H1 (cell line): Measurements from ENCODE around the gene FBXO17. TPM values are rescaled to one million over a fixed set of nuclear protein-coding genes. Genes with fewer than 3 reads are reported as not detected.

ENCODE experiments used
- CTCF ChIA-PET: fragments of 300-600 bp; sonication (Branson Sonifier 250); formaldehyde crosslinking; loops from one replicate; lab custom pipeline; 2021; ENCODE audit not compliant: partially characterized antibody; lab: Charles Lee
- POLR2A ChIA-PET: fragments of 300-600 bp; sonication (Branson Sonifier 250); formaldehyde crosslinking; loops from one replicate; lab custom pipeline; 2021; ENCODE audit warnings: inconsistent platforms; ENCODE audit not compliant: partially characterized antibody; lab: Charles Lee
- DNase-seq, 2 experiments: peaks; one replicate each; pipeline versions ENCODE4 v3.0.0 to v3.0.0-alpha.2; 2010 to 2022; ENCODE audit warnings: low spot score in 2 of 2, low read depth in 1 of 2, mixed read lengths in 1 of 2
- FAIRE-seq: peaks from 2 replicates; lab custom pipeline; 2011; peaks lifted over from hg19 to GRCh38; lab: Jason Lieb, UNC
- H2AFZ ChIP-seq: 2 replicates; pipeline ENCODE4 v1.8.1; 2012; ENCODE audit warnings: low read length, inconsistent platforms
- H2AK5ac ChIP-seq: 2 replicates; pipeline ENCODE4 v1.6.1; 2013; ENCODE audit warnings: low read depth, low read length
- H2BK120ac ChIP-seq: replicated peaks from 2 replicates; pipeline ENCODE3; 2013; ENCODE audit warnings: low read depth, low read length, inconsistent platforms
- H2BK12ac ChIP-seq: 2 replicates; pipeline ENCODE4 v1.6.1; 2013; ENCODE audit warnings: low read depth, low read length
- H2BK15ac ChIP-seq: 2 replicates; pipeline ENCODE4 v1.6.1; 2013; ENCODE audit warnings: low read length
- H2BK20ac ChIP-seq: 2 replicates; pipeline ENCODE4 v1.6.1; 2013; ENCODE audit warnings: low read length
- H2BK5ac ChIP-seq: 2 replicates; pipeline ENCODE4 v1.6.1; 2013; ENCODE audit warnings: low read depth, low read length
- H3K14ac ChIP-seq: 2 replicates; pipeline ENCODE4 v1.6.1; 2013; ENCODE audit warnings: inconsistent platforms; ENCODE audit not compliant: insufficient read length
- H3K18ac ChIP-seq: 2 replicates; pipeline ENCODE4 v1.6.1; 2013; ENCODE audit warnings: low read length; ENCODE audit errors: extremely low read depth
- H3K23ac ChIP-seq: 2 replicates; pipeline ENCODE4 v1.6.1; 2013; ENCODE audit warnings: inconsistent platforms; ENCODE audit not compliant: insufficient read length
- H3K23me2 ChIP-seq: 2 replicates; pipeline ENCODE4 v1.6.1; 2013; ENCODE audit warnings: low read depth, low read length
- H3K27ac ChIP-seq: 2 replicates; pipeline ENCODE4 v1.6.1; 2011; ENCODE audit warnings: low read depth, low read length, inconsistent platforms
- H3K27me3 ChIP-seq, 4 experiments: replicated peaks in 1 of 4; 1 replicate in 1 of 4; 2 replicates in 3 of 4; pipeline versions ENCODE4 v1.6.1 to v1.8.1; 2011 to 2013; ENCODE audit warnings: low read length in 3 of 4, mild to moderate bottlenecking in 3 of 4, inconsistent platforms in 2 of 4, mixed read lengths in 2 of 4, moderate library complexity in 1 of 4; ENCODE audit not compliant: control insufficient read depth in 3 of 4, insufficient read depth in 3 of 4; ENCODE audit errors: extremely low read depth in 1 of 4
- H3K36me3 ChIP-seq, 4 experiments: 2 replicates each; pipeline versions ENCODE4 v1.6.1 to v1.8.1; 2011 to 2013; ENCODE audit warnings: mild to moderate bottlenecking in 4 of 4, low read length in 3 of 4, moderate library complexity in 2 of 4, control low read depth in 1 of 4, inconsistent platforms in 1 of 4; ENCODE audit not compliant: insufficient read depth in 4 of 4, control insufficient read depth in 2 of 4
- H3K4ac ChIP-seq: replicated peaks from 2 replicates; pipeline ENCODE3; 2013; ENCODE audit warnings: low read length, low read depth, mixed read lengths, inconsistent platforms; ENCODE audit not compliant: insufficient read length
- H3K4me1 ChIP-seq, 4 experiments: replicated peaks in 1 of 4; 1 replicate in 1 of 4; 2 replicates in 3 of 4; pipeline versions ENCODE4 v1.6.1 to v1.8.1; 2011 to 2013; ENCODE audit warnings: low read length in 3 of 4, inconsistent platforms in 2 of 4, mixed read lengths in 1 of 4; ENCODE audit not compliant: insufficient read depth in 4 of 4, control insufficient read depth in 3 of 4
- H3K4me2 ChIP-seq, 2 experiments: 2 replicates each; pipeline versions ENCODE4 v1.6.1 to v1.8.1; 2011 to 2013; ENCODE audit warnings: low read depth in 2 of 2, low read length in 2 of 2, control low read depth in 1 of 2, inconsistent platforms in 1 of 2, mild to moderate bottlenecking in 1 of 2; ENCODE audit not compliant: insufficient read depth in 1 of 2
- H3K4me3 ChIP-seq, 4 experiments: fragments of 200-600, 300-600 bp in 1 of 4; sonication (generic), shearing (Covaris generic), sonication (Bioruptor Twin) in 1 of 4; 2 replicates each; pipeline versions ENCODE4 v1.5.1 to v1.8.1; 2011 to 2016; ENCODE audit warnings: low read length in 4 of 4, low read depth in 3 of 4, control low read depth in 2 of 4, inconsistent platforms in 2 of 4, mild to moderate bottlenecking in 2 of 4, mixed read lengths in 1 of 4, moderate library complexity in 1 of 4; ENCODE audit not compliant: insufficient read depth in 2 of 4; ENCODE audit errors: extremely low read depth in 1 of 4
- H3K56ac ChIP-seq: replicated peaks from 2 replicates; pipeline ENCODE3; 2013; ENCODE audit warnings: low read depth, mild to moderate bottlenecking, mixed read lengths, low read length, inconsistent platforms; ENCODE audit not compliant: insufficient read length
- H3K79me1 ChIP-seq: 2 replicates; pipeline ENCODE4 v1.6.1; 2013; ENCODE audit warnings: low read depth, low read length, control low read depth
- H3K79me2 ChIP-seq, 2 experiments: 2 replicates each; pipeline versions ENCODE4 v1.6.1 to v1.8.1; 2012 to 2013; ENCODE audit warnings: low read length in 2 of 2, mild to moderate bottlenecking in 2 of 2, inconsistent platforms in 1 of 2; ENCODE audit not compliant: insufficient read depth in 2 of 2, control insufficient read depth in 1 of 2
- H3K9ac ChIP-seq, 4 experiments: replicated peaks in 1 of 4; 1 replicate in 1 of 4; 2 replicates in 3 of 4; pipeline versions ENCODE4 v1.6.1 to v1.8.1; 2011 to 2013; ENCODE audit warnings: low read depth in 3 of 4, low read length in 3 of 4, control low read depth in 2 of 4, mild to moderate bottlenecking in 2 of 4, moderate library complexity in 2 of 4, inconsistent platforms in 1 of 4; ENCODE audit errors: extremely low read depth in 1 of 4
- H3K9me3 ChIP-seq, 2 experiments: 2 replicates each; pipeline versions ENCODE4 v1.6.1 to v1.8.1; 2012 to 2013; ENCODE audit warnings: mild to moderate bottlenecking in 2 of 2, moderate library complexity in 2 of 2, control low read depth in 1 of 2, inconsistent platforms in 1 of 2, low read depth in 1 of 2, low read length in 1 of 2, mixed read lengths in 1 of 2; ENCODE audit not compliant: insufficient read depth in 2 of 2
- H4K20me1 ChIP-seq, 2 experiments: replicated peaks in 1 of 2; 2 replicates each; pipeline versions ENCODE3 to v1.8.1; 2011 to 2013; ENCODE audit warnings: inconsistent platforms in 2 of 2, low read length in 2 of 2, mild to moderate bottlenecking in 1 of 2; ENCODE audit not compliant: insufficient read depth in 2 of 2, control insufficient read depth in 1 of 2
- H4K5ac ChIP-seq: 2 replicates; pipeline ENCODE4 v1.6.1; 2013; ENCODE audit warnings: low read length, low read depth, mixed read lengths, inconsistent platforms; ENCODE audit not compliant: insufficient read length
- H4K8ac ChIP-seq: 2 replicates; pipeline ENCODE4 v1.8.0; 2013; ENCODE audit warnings: mild to moderate bottlenecking, moderate library complexity, low read length, inconsistent platforms; ENCODE audit not compliant: insufficient read depth; ENCODE audit errors: extremely low read depth
- H4K91ac ChIP-seq: replicated peaks from 2 replicates; pipeline ENCODE3; 2013; ENCODE audit warnings: low read length, mixed read lengths, inconsistent platforms; ENCODE audit not compliant: insufficient read length
- USF2 ChIP-seq: IDR thresholded peaks from 2 replicates; pipeline ENCODE4 v1.6.1; 2011; ENCODE audit warnings: low read length, improper control_type of control experiment
- WGBS, 2 experiments: shearing (Covaris generic) in 1 of 2; methylation state at CpG; one replicate each; pipeline versions ENCODE4 v1.1.6 to v1.1.7; 2013 to 2015; ENCODE audit warnings: low lambda C conversion rate in 2 of 2, mixed read lengths in 2 of 2, inconsistent platforms in 1 of 2, low coverage in 1 of 2, missing lambda C conversion rate in 1 of 2; ENCODE audit not compliant: insufficient replicate concordance in 2 of 2, insufficient coverage in 1 of 2, insufficient read length in 1 of 2; ENCODE audit errors: extremely low coverage in 1 of 2, missing lambda C conversion rate in 1 of 2; 5-methylcytosine and 5-hydroxymethylcytosine counted together
- polyA plus RNA-seq, 7 experiments: library from polyadenylated mRNA; depleted of rRNA in 3 of 7; stranded (reverse) in 5 of 7; unstranded in 2 of 7; fragments of >200 nt in 5 of 7; fragments of 200-250 nt in 2 of 7; gene quantifications; 1 replicate in 5 of 7; 2 replicates in 1 of 7; 4 replicates in 1 of 7; pipeline versions ENCODE4 v1.2.1 to v1.2.3, GENCODE V29; 2011 to 2013; ENCODE audit warnings: missing spikeins in 2 of 7, mixed read lengths in 2 of 7
- total RNA-seq: library from RNA; stranded (reverse); fragmentation: NEBNext Ultra II Directional; extraction: Animal tissue kit (Norgen Biotek cat#: 25700); gene quantifications from 2 replicates; pipeline ENCODE4 v1.2.1, GENCODE V29; 2021

FBXO17 gene
- total and polyA plus RNA-seq, 2 of the 8 experiments (the other 6 are each of a cell fraction or from before 2014, with no cell fraction given) = 11.7 to 15.3 TPM

GRCh38 chr19:38922482-38922881 lies 53.1 kb downstream of the FBXO17 start:
- Histone ChIP-seq H2BK5ac (no peak overlapping the region), H2BK12ac (no peak overlapping the region), H3K4me3 (no peak overlapping the region), H3K4me2 (no peak overlapping the region), H3K27me3 (no peaks in the 10 kb centered on the region), H3K14ac (no peak overlapping the region), H2BK20ac (no peak overlapping the region), H4K8ac (no peak overlapping the region), H3K27ac (no peak overlapping the region), H3K36me3 (peaks cover 10 to 44% (median 25%) of the 10 kb centered on the region in 4 experiments), H3K9me3 (no peaks in the 10 kb centered on the region), H3K9ac (no peak overlapping the region), H3K23ac (no peak overlapping the region), H4K91ac (no peak overlapping the region), H3K4ac (no peak overlapping the region), H3K56ac (no peak overlapping the region), H2AK5ac (no peak overlapping the region), H3K18ac (no peak overlapping the region), H3K79me2 (peaks cover 0 to 4% of the 10 kb centered on the region in 2 experiments; a peak in 2 of 4 replicates), H3K4me1 (no peaks in the 10 kb centered on the region), H2BK120ac (no peak overlapping the region), H4K20me1 (peaks cover 0 to 11% of the 10 kb centered on the region in 2 experiments), H2AFZ (no peak overlapping the region), H3K79me1 (peaks cover 3% of the 10 kb centered on the region), H3K23me2 (peaks cover 6% of the 10 kb centered on the region; the same call in 1 of the 2 replicates), H2BK15ac (no peak overlapping the region), H4K5ac (no peak overlapping the region)
- no peak for DNase-seq
- FAIRE-seq = no peak
- 90% methylated on average over 5 of the region's 5 CpGs; no CpG with 5 or more reads in 1 of the 2 experiments for WGBS, 2 experiments
- ChIA-PET CTCF (no interaction called here), POLR2A (interaction anchor here (0.9 to 1.8 kb wide), 3 partner anchors 8 to 14 kb away, joined by 3 to 9 read pairs (median 7); partner anchors contain the start of genes CCER2, MRPS12 and SARS2)
- TF ChIP-seq USF2 = no peak
